Stimulated activated CD8-positive, alpha-beta memory T cell treated with anti-CD3 and anti-CD28 coated beads, Interleukin-7, amount 100 ng/mL, for 4 hours (primary cell): ENCODE data around the gene TRPM3.

Experiments
- DNase-seq, 2 donors: peaks; one replicate each; pipeline ENCODE4 v3.0.0-alpha.2; 2020; ENCODE audit warnings: low read depth in 2 of 2

Gene TRPM3

GRCh38 chr9:70485273-70485858, 636.1 kb downstream of the TRPM3 start:
- no peak for DNase-seq

GRCh38 chr9:70484232-70485130, 636.9 kb downstream of the TRPM3 start:
- no peak for DNase-seq

GRCh38 chr9:70481471-70481870, 640.0 kb downstream of the TRPM3 start:
- DNase-seq: no peak

DNA sequence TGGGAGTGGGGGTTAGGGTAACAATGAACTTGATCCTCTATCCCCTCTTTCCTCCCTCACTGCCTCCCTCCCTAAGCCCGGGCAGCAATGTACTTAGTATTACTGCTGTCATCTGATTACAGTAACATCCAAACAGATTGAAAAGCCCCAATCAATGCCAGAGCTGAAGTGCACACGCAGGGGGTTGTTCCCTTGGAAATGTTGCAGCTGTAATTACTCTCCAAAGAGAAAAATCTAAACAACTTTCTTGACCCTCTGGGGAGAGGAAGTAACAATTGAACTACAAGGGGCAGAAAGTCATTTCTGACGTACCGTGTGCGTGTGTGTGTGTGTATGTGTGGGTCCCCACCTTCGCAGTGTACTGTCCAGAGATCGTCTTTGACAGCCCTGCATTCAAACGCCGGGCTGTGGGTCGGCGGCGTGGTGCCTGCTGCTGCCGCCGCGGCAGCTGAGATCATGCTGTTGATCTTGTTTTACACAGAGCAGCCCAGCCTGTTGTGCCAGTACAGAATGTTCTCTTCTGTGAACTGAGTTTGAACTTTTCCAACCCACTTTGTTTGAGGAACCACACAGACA, 640.9 kb downstream of the TRPM3 start:
- DNase-seq: no peak

DNA sequence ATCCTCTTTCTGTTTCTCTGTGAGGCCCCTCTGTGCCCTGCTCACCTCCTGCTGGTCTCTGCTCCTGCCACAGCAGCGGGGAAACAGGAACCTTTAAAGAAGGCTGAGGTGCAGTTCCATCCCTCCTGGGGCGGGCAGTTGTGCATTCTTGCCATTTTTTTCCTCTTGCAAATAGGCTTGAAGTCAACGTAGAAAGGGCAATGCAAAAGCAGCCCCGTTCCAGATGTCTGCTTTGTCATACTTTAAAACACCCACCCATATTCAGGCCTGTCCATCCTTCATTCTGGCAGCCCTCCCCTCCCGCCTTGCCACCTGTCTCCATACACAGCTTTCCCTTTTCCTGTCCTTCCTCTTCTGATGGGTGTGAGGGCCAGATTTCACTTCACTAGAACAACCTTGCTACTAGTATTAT, 641.5 kb downstream of the TRPM3 start:
- DNase-seq: no peak
